DND-41 (cell line): ENCODE measurements around the gene PYGM.

Experiments
- ATAC-seq: fragments of 200-7000 bp; cut with Tn5 transposase; 3 replicates; pipeline ENCODE4 v1.9.1; 2021; ENCODE audit warnings: low read depth; ENCODE audit not compliant: insufficient read depth
- DNase-seq: peaks from one replicate; pipeline ENCODE4 v3.0.0-alpha.2; 2020
- H2AFZ ChIP-seq: 2 replicates; pipeline ENCODE4 v1.6.0; 2012; ENCODE audit warnings: low read depth, low read length
- H3K27ac ChIP-seq: 2 replicates; pipeline ENCODE4 v1.5.1; 2012; ENCODE audit warnings: low read length, inconsistent platforms
- H3K27me3 ChIP-seq: fragments of 200-600 bp; sonication (generic); 2 replicates; pipeline ENCODE4 v1.6.0; 2012; ENCODE audit warnings: low read length, mild to moderate bottlenecking, inconsistent platforms; ENCODE audit not compliant: insufficient read depth, poor library complexity
- H3K36me3 ChIP-seq: 2 replicates; pipeline ENCODE4 v1.5.1; 2012; ENCODE audit warnings: low read length, inconsistent platforms; ENCODE audit not compliant: insufficient read depth
- H3K4me1 ChIP-seq: 2 replicates; pipeline ENCODE4 v1.5.1; 2012; ENCODE audit warnings: mild to moderate bottlenecking, low read length; ENCODE audit not compliant: insufficient read depth
- H3K4me2 ChIP-seq: 2 replicates; pipeline ENCODE4 v1.6.0; 2012; ENCODE audit warnings: mild to moderate bottlenecking, moderate library complexity, low read length, inconsistent platforms; ENCODE audit not compliant: insufficient read depth
- H3K4me3 ChIP-seq, 2 experiments: fragments of 200-600 bp in 1 of 2; shearing (Covaris generic) in 1 of 2; 2 replicates each; pipeline ENCODE4 v1.5.1; 2012 to 2016; ENCODE audit warnings: inconsistent platforms in 2 of 2, low read length in 2 of 2, mild to moderate bottlenecking in 2 of 2, low read depth in 1 of 2, moderate library complexity in 1 of 2
- H3K79me2 ChIP-seq: 2 replicates; pipeline ENCODE4 v1.6.0; 2012; ENCODE audit warnings: low read length, inconsistent platforms; ENCODE audit not compliant: insufficient read depth
- H3K9ac ChIP-seq: 2 replicates; pipeline ENCODE4 v1.6.0; 2012; ENCODE audit warnings: low read depth, mild to moderate bottlenecking, inconsistent platforms, low read length, moderate library complexity
- H3K9me3 ChIP-seq: 2 replicates; pipeline ENCODE4 v1.5.1; 2012; ENCODE audit warnings: low read length, moderate library complexity, mild to moderate bottlenecking, inconsistent platforms; ENCODE audit not compliant: insufficient read depth, severe bottlenecking
- H4K20me1 ChIP-seq: 2 replicates; pipeline ENCODE4 v1.6.0; 2012; ENCODE audit warnings: low read length; ENCODE audit not compliant: insufficient read depth
- CTCF ChIP-seq: IDR thresholded peaks from 2 replicates; pipeline ENCODE4 v1.5.1; 2012; ENCODE audit warnings: borderline replicate concordance, low read length, moderate library complexity, mild to moderate bottlenecking; ENCODE audit not compliant: poor library complexity, severe bottlenecking; ENCODE audit errors: extremely low read depth
- EZH2 ChIP-seq: IDR thresholded peaks from 3 replicates; pipeline ENCODE4 v1.6.1; 2012; ENCODE audit warnings: borderline replicate concordance, low read depth, mild to moderate bottlenecking, moderate library complexity, low read length, inconsistent platforms; ENCODE audit not compliant: severe bottlenecking

The PYGM gene

DNA sequence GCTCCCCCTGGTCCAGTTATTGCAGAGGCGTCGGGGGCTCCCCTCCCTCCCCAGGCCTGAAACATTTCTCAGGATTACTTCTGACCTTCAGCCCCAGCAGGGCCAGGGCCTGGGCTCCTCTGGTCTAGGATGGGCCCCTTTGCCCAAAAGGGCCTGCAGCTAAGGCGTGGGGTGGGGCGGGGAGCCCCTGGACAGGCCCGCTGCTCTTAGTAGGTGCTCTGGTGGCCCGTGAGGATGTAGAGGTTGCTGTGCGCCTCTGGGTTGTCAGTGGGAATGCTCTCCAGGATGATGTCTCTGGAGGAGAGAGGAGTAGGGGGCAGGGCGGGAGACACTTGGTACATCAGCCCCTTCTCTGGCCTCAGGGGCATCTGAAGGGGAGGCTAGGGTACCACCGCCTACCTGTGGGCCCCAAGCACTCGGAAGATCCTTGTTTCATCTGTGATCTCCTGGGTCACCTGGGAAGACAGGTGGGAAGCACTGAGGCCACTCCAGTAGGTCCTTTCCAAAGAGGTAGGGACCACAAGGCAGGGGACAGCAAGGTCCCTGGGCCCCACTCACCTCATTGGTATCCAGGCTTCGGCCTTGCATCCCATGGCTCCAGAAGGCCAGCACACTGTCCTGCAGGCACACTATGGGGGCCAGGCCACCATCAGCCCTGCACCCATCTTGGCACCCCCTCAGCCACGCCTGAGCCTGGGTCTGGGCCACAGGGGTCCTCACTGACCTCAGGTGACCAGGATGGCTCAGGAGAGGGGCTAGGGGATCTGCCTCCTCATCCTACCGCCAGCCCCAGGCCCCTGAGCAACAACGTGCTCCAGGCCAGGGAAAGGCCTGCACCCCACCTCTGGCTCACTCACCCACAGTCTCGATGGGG, 29.8 kb upstream of the PYGM start:
- no peaks in the 10 kb centered on the region for H4K20me1 ChIP-seq
- DNase-seq (no peak), ATAC-seq (no peak)
- no peak overlapping the region for H2AFZ ChIP-seq
- 0 out of 2 replicates have a peak overlapping the region, but pooled peaks have one; percentile 15 for H3K9ac ChIP-seq
- H3K4me1 ChIP-seq = no peaks in the 10 kb centered on the region
- H3K9me3 ChIP-seq = no peaks in the 10 kb centered on the region
- no peak overlapping the region for H3K4me3 ChIP-seq
- H3K4me2 ChIP-seq = no peak overlapping the region
- TF ChIP-seq EZH2 = no peak
- TF ChIP-seq CTCF = no peak
- H3K36me3 ChIP-seq = no peaks in the 10 kb centered on the region
- H3K79me2 ChIP-seq = no peaks in the 10 kb centered on the region
- no peak overlapping the region for H3K27ac ChIP-seq
- no peaks in the 10 kb centered on the region for H3K27me3 ChIP-seq

DNA sequence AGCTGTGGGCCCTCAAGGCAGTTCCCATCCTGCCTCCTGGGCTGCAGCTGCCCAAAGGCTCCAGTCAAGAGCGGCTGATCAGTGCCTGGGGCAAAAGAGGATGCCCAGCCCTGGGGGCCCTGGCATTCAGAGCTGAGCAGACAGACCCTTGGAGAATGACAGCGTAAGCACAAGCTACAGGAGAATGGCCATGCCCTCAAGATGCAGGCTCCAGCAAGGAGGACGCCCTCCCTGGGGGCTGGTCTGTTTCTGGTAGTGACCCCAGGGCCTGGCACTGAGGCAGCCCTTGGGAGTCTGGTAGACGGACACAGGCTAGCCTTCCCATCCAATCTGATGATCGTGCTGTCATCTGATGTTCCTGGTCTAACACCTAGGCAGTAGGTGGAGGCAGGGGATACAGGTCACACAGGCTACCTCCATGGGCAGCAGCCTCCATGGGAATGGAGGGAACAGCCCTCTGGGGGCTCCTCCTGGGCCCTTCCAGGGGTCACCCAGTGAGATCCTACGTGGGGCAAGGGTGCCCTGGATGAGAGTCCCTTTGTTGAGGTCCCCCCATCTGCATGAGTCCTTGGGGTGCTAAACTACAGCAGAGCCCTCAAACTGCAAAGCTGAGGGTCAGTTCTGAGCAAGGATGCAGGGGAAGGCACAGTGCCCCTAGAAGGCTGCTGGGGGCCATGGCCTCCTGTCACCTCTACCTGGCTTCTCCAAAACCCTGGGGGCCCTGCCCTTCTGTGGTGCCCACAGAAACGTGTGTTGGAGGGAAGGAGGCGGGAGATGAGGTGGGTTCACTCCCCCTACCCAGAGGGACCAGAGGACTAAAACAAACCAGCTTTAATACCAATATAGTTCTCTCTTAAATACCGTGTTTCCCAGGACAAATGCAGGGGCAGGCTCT, 28.8 kb upstream of the PYGM start:
- no peaks in the 10 kb centered on the region for H3K9me3 ChIP-seq
- H3K4me3 ChIP-seq = no peak overlapping the region
- no peaks in the 10 kb centered on the region for H3K36me3 ChIP-seq
- H3K79me2 ChIP-seq = no peaks in the 10 kb centered on the region
- 0 out of 2 replicates have a peak overlapping the region, but pooled peaks have one; percentile 15 for H3K9ac ChIP-seq
- TF ChIP-seq CTCF (no peak), EZH2 (no peak)
- H3K27me3 ChIP-seq = no peaks in the 10 kb centered on the region
- ATAC-seq (no peak), DNase-seq (no peak)
- H4K20me1 ChIP-seq = no peaks in the 10 kb centered on the region
- no peak overlapping the region for H3K27ac ChIP-seq
- H2AFZ ChIP-seq = no peak overlapping the region
- H3K4me2 ChIP-seq = no peak overlapping the region
- H3K4me1 ChIP-seq = no peaks in the 10 kb centered on the region

DNA sequence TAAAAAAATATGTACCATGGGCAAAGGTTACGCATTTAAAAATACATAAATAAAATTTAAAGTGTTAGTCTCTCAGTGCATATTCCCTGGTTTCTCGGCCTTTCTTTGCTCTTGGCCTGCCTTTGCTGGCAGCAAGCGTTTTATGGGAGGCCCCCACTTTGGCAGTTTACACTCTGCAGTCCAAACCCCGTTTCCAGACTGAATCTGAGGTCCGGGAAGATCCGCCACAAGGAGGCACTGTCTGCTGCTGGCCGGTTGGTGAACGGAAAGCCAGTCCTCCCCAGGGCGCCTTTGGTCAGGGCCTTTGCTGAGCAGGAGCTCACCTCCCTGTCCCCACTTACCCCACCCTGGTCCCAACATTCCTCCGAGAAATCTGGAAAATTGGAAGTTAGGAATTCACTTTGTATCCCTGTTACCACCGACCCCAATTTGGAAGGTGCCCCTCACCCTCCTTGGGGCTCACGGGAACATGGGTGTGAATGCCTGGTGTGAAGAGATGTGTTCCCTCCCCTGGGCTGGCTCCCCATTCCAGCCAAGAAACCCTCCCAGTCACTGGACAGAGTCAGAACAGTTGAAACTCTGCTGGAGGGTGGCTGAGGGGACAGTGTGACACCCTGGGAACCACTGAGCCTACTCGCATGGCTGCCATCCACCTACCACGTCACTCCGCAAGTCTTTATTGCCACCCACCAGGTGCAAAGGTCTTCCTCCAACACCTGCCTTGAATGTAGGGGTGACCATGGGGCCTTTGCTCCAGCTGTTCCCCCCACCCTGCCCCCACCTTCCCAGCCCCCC, 27.9 kb upstream of the PYGM start:
- ATAC-seq (peak; percentile 61), DNase-seq (peak; percentile 40)
- no peak overlapping the region for H3K4me3 ChIP-seq
- no peaks in the 10 kb centered on the region for H4K20me1 ChIP-seq
- TF ChIP-seq EZH2 = no peak
- TF ChIP-seq CTCF = peak; percentile 67
- H3K4me1 ChIP-seq = no peaks in the 10 kb centered on the region
- no peaks in the 10 kb centered on the region for H3K36me3 ChIP-seq
- H2AFZ ChIP-seq = no peak overlapping the region
- no peak overlapping the region for H3K4me2 ChIP-seq
- no peaks in the 10 kb centered on the region for H3K27me3 ChIP-seq
- H3K9ac ChIP-seq = no peak overlapping the region
- no peaks in the 10 kb centered on the region for H3K9me3 ChIP-seq
- H3K27ac ChIP-seq = no peak overlapping the region
- no peaks in the 10 kb centered on the region for H3K79me2 ChIP-seq
